Testis (tissue), 3 donors: Measurements from ENCODE around the gene ZNF438. TPM values are rescaled to one million over a fixed set of nuclear protein-coding genes. Genes with fewer than 3 reads are reported as not detected.
A peak's percentile ranks its signal among the peaks of the same experiment; 100 is the strongest.

ENCODE experiments used
- DNase-seq: peaks from one replicate; pipeline ENCODE4 v3.0.0-alpha.2; 2019
- H3K27ac ChIP-seq, 2 donors: fragments of 200-600 bp; sonication (generic); one replicate each; pipeline ENCODE4 v1.5.1; 2019
- H3K27me3 ChIP-seq: fragments of 200-600 bp; sonication (generic); one replicate; pipeline ENCODE4 v1.5.1; 2019
- H3K36me3 ChIP-seq: fragments of 200-600 bp; sonication (generic); one replicate; pipeline ENCODE4 v1.5.1; 2017; ENCODE audit warnings: low read depth; ENCODE audit errors: missing control alignments
- H3K4me1 ChIP-seq: fragments of 200-600 bp; sonication (generic); one replicate; pipeline ENCODE4 v1.5.1; 2019
- H3K4me3 ChIP-seq, 2 donors: fragments of 200-600 bp; sonication (generic); one replicate each; pipeline ENCODE4 v1.5.1; 2017 to 2019
- H3K9me3 ChIP-seq: fragments of 200-600 bp; sonication (generic); one replicate; pipeline ENCODE4 v1.5.1; 2017
- CTCF ChIP-seq, 3 experiments: fragments of 450-650 bp in 2 of 3; fragments of 200-600 bp in 1 of 3; sonication (generic) in 1 of 3; IDR thresholded peaks; one replicate each; pipeline ENCODE4 v1.5.1; 2016 to 2019; ENCODE audit warnings: antibody characterized with exemption in 3 of 3, mild to moderate bottlenecking in 2 of 3, moderate library complexity in 1 of 3
- POLR2A ChIP-seq: fragments of 450-650 bp; IDR thresholded peaks from one replicate; pipeline ENCODE4 v1.6.1; 2017; ENCODE audit warnings: antibody characterized with exemption, mild to moderate bottlenecking, moderate library complexity
- WGBS, 2 donors: methylation state at CpG; one replicate each; pipeline ENCODE4 v1.1.5; 2018; 5-methylcytosine and 5-hydroxymethylcytosine counted together
- intact Hi-C: fragments of 100-400 bp; cut with DNase I; formaldehyde crosslinking; loops from one replicate; pipeline ENCODE4 v1.15.1; 2023; ENCODE audit warnings: low total_unique reads
- polyA plus RNA-seq: library from polyadenylated mRNA; stranded (reverse); fragments of 350-450 nt; fragmentation: Illumina TruSeq; extraction: RNeasy Lipid Tissue Mini Kit (QIAGEN cat#74804); gene quantifications from one replicate; pipeline ENCODE4 v1.2.3, GENCODE V29; 2014; ENCODE audit warnings: low read depth, low replicate concordance; ENCODE audit not compliant: insufficient read depth
- total RNA-seq, 2 donors: library from RNA; depleted of rRNA; stranded (reverse); fragments of >200 nt; gene quantifications; one replicate each; pipeline ENCODE4 v1.2.3, GENCODE V29; 2016

Gene ZNF438
- total and polyA plus RNA-seq, 3 donors from 2014 or later = 15.3 to 17.8 (median 16.2) TPM

- Histone ChIP-seq H3K36me3 (no peaks in the 10 kb centered on the region), H3K27ac (no peak overlapping the region), H3K27me3 (no peaks in the 10 kb centered on the region), H3K4me3 (no peak overlapping the region), H3K9me3 (no peaks in the 10 kb centered on the region), H3K4me1 (no peaks in the 10 kb centered on the region)
- no peak for DNase-seq
- TF ChIP-seq POLR2A (no peak), CTCF (IDR thresholded peaks at IDR 0.05) (no peak)
- intact Hi-C loops = no loop called here
These were observed 154.6 kb downstream of the ZNF438 start for GRCh38 chr10:30877111-30877510.

GRCh38 chr10:30873411-30873810 lies 158.3 kb downstream of the ZNF438 start:
- Histone ChIP-seq H3K27me3 (no peaks in the 10 kb centered on the region), H3K4me3 (no peak overlapping the region), H3K4me1 (peaks cover 3% of the 10 kb centered on the region), H3K27ac (no peak overlapping the region), H3K9me3 (no peaks in the 10 kb centered on the region), H3K36me3 (no peaks in the 10 kb centered on the region)
- no peak for DNase-seq
- TF ChIP-seq CTCF (IDR thresholded peaks at IDR 0.05) (no peak), POLR2A (no peak)
- intact Hi-C loops = no loop called here
- 95% methylated on average over 1 of the region's 1 CpG for WGBS, 2 donors

- Histone ChIP-seq H3K27me3 (no peaks in the 10 kb centered on the region), H3K4me3 (no peak overlapping the region), H3K9me3 (no peaks in the 10 kb centered on the region), H3K4me1 (peaks cover 3% of the 10 kb centered on the region), H3K27ac (peak overlapping the region in 1 of 2 donors; percentile 12), H3K36me3 (no peaks in the 10 kb centered on the region)
- TF ChIP-seq CTCF (IDR thresholded peaks at IDR 0.05) (no peak), POLR2A (no peak)
- intact Hi-C loops = no loop called here
- DNase-seq = no peak
- 55 to 66% methylated on average over 2 of the region's 2 CpGs for WGBS, 2 donors
These were observed 160.8 kb downstream of the ZNF438 start for GRCh38 chr10:30870896-30871295.

GRCh38 chr10:30869566-30869965 lies 162.1 kb downstream of the ZNF438 start:
- no peaks in the 10 kb centered on the region for H3K27me3 ChIP-seq
- no peak for TF ChIP-seq POLR2A
- TF ChIP-seq CTCF (IDR thresholded peaks at IDR 0.05) = no peak
- no peak overlapping the region for H3K4me3 ChIP-seq
- H3K4me1 ChIP-seq = peaks cover 9% of the 10 kb centered on the region
- intact Hi-C loops = no loop called here
- no peaks in the 10 kb centered on the region for H3K36me3 ChIP-seq
- no peaks in the 10 kb centered on the region for H3K9me3 ChIP-seq
- DNase-seq = no peak
- no peak overlapping the region for H3K27ac ChIP-seq

GRCh38 chr10:30868611-30869010 lies 163.1 kb downstream of the ZNF438 start:
- 83 to 89% methylated on average over 1 of the region's 1 CpG for WGBS, 2 donors
- no peaks in the 10 kb centered on the region for H3K27me3 ChIP-seq
- no peak for DNase-seq
- H3K4me1 ChIP-seq = peaks cover 12% of the 10 kb centered on the region
- no peak overlapping the region for H3K4me3 ChIP-seq
- TF ChIP-seq CTCF (IDR thresholded peaks at IDR 0.05) (no peak), POLR2A (no peak)
- H3K27ac ChIP-seq = no peak overlapping the region
- no peaks in the 10 kb centered on the region for H3K36me3 ChIP-seq
- intact Hi-C loops = no loop called here
- no peaks in the 10 kb centered on the region for H3K9me3 ChIP-seq
